Endodermal cell (in vitro differentiated cells): ENCODE measurements around the gene SEMA4G. TPM values are rescaled to one million over a fixed set of nuclear protein-coding genes. Genes with fewer than 3 reads are reported as not detected.

Experiments used
- DNase-seq: peaks from one replicate; pipeline ENCODE4 v3.0.0-alpha.2; 2017
- H3K27ac ChIP-seq: 2 replicates; pipeline ENCODE4 v1.5.1; 2013; ENCODE audit warnings: mild to moderate bottlenecking, low read depth, low read length, moderate library complexity
- H3K27me3 ChIP-seq: 2 replicates; pipeline ENCODE4 v1.6.1; 2013; ENCODE audit warnings: mild to moderate bottlenecking, low read length, moderate library complexity; ENCODE audit not compliant: insufficient read depth, control insufficient read depth, poor library complexity, severe bottlenecking
- H3K36me3 ChIP-seq: 2 replicates; pipeline ENCODE4 v1.7.0; 2013; ENCODE audit warnings: mild to moderate bottlenecking, low read length, moderate library complexity; ENCODE audit not compliant: control insufficient read depth, insufficient read depth
- H3K4me1 ChIP-seq: one replicate; pipeline ENCODE4 v1.7.0; 2013; ENCODE audit warnings: low read length; ENCODE audit not compliant: control insufficient read depth, insufficient read depth
- H3K4me3 ChIP-seq: 2 replicates; pipeline ENCODE4 v1.5.1; 2013; ENCODE audit warnings: mild to moderate bottlenecking, low read length, moderate library complexity
- H3K9ac ChIP-seq: 2 replicates; pipeline ENCODE4 v1.6.1; 2013; ENCODE audit warnings: mild to moderate bottlenecking, low read length, moderate library complexity; ENCODE audit not compliant: poor library complexity, severe bottlenecking; ENCODE audit errors: extremely low read depth
- H3K9me3 ChIP-seq: 2 replicates; pipeline ENCODE4 v1.6.1; 2013; ENCODE audit warnings: mild to moderate bottlenecking, low read length, moderate library complexity; ENCODE audit not compliant: control insufficient read depth
- H3K27ac Mint-ChIP-seq: 2 replicates; pipeline ENCODE4 v1.8.0; 2020; ENCODE audit warnings: mixed read lengths
- H3K27me3 Mint-ChIP-seq: 2 replicates; pipeline ENCODE4 v1.8.0; 2021; ENCODE audit warnings: mild to moderate bottlenecking, mixed read lengths; ENCODE audit not compliant: insufficient read depth
- H3K36me3 Mint-ChIP-seq: 2 replicates; pipeline ENCODE4 v1.8.0; 2020; ENCODE audit warnings: low read depth, mixed read lengths
- H3K4me1 Mint-ChIP-seq: 2 replicates; pipeline ENCODE4 v1.8.0; 2020; ENCODE audit warnings: mixed read lengths
- H3K4me3 Mint-ChIP-seq: 2 replicates; pipeline ENCODE4 v1.8.0; 2020; ENCODE audit warnings: mild to moderate bottlenecking, moderate library complexity, mixed read lengths
- H3K9me3 Mint-ChIP-seq: 2 replicates; pipeline ENCODE4 v1.8.0; 2020; ENCODE audit warnings: mild to moderate bottlenecking, mixed read lengths
- WGBS, 2 experiments: methylation state at CpG; one replicate each; pipeline versions ENCODE4 v1.1.5 to v1.1.7; 2013; ENCODE audit warnings: missing lambda C conversion rate in 2 of 2, mixed read lengths in 1 of 2; ENCODE audit not compliant: insufficient coverage in 1 of 2, insufficient read length in 1 of 2; 5-methylcytosine and 5-hydroxymethylcytosine counted together
- total RNA-seq, 2 donors: library from RNA; stranded (reverse); fragmentation: NEBNext Ultra II Directional in 1 of 2; extraction: Animal tissue kit (Norgen Biotek cat#: 25700) in 1 of 2; gene quantifications; 2 replicates in 1 of 2; 3 replicates in 1 of 2; pipeline ENCODE4 v1.2.1, GENCODE V29; 2021
- TF ChIP-seq, protein P1 (sequence below): fragments of 200-600 bp; sonication (generic); conservative IDR thresholded peaks from 2 replicates; pipeline ENCODE4 v1.5.0; 2021; ENCODE audit warnings: antibody characterized with exemption, mild to moderate bottlenecking

Gene SEMA4G
- total RNA-seq, 2 donors from 2014 or later, result 20.1 to 36.6 TPM

DNA sequence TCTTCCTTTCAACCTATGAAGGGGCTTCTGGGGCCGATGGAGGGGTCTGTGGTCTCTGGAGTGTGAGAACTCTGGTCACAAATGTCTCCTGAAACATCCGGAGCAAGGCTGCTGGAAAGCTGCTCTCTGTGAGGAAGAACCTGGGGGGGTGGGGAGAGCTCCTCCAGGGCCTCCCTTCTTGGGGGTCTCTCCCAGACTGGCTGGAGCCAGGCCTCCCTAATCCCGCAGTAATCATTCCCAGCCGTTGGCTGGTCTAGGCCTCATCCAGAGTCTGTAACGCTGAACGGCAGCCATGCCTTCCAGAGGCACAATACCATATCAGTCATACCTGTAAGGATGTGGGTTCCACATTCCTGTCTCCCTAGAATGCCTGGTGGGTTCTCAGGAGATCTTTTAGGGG is 25.9 kb downstream of the SEMA4G start:
- H3K4me3 ChIP-seq, result no peak overlapping the region
- WGBS, 2 experiments, result 97 to 100% methylated on average over 1 to 6 of the region's 6 CpGs
- no peaks in the 10 kb centered on the region for H3K9me3 ChIP-seq
- Mint-ChIP-seq H3K4me1 (peaks cover 32% of the 10 kb centered on the region), H3K27me3 (no peaks in the 10 kb centered on the region), H3K9me3 (no peaks in the 10 kb centered on the region), H3K27ac (peak overlapping the region; percentile 79), H3K36me3 (peaks cover 25% of the 10 kb centered on the region), H3K4me3 (no peak overlapping the region)
- H3K36me3 ChIP-seq, result peaks cover 29% of the 10 kb centered on the region
- TF ChIP-seq, protein P1, sequence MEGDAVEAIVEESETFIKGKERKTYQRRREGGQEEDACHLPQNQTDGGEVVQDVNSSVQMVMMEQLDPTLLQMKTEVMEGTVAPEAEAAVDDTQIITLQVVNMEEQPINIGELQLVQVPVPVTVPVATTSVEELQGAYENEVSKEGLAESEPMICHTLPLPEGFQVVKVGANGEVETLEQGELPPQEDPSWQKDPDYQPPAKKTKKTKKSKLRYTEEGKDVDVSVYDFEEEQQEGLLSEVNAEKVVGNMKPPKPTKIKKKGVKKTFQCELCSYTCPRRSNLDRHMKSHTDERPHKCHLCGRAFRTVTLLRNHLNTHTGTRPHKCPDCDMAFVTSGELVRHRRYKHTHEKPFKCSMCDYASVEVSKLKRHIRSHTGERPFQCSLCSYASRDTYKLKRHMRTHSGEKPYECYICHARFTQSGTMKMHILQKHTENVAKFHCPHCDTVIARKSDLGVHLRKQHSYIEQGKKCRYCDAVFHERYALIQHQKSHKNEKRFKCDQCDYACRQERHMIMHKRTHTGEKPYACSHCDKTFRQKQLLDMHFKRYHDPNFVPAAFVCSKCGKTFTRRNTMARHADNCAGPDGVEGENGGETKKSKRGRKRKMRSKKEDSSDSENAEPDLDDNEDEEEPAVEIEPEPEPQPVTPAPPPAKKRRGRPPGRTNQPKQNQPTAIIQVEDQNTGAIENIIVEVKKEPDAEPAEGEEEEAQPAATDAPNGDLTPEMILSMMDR, result no peak
- no peaks in the 10 kb centered on the region for H3K27me3 ChIP-seq
- H3K4me1 ChIP-seq, result peaks cover 3% of the 10 kb centered on the region
- DNase-seq, result no peak
- H3K9ac ChIP-seq, result no peak overlapping the region
- no peak overlapping the region for H3K27ac ChIP-seq

DNA sequence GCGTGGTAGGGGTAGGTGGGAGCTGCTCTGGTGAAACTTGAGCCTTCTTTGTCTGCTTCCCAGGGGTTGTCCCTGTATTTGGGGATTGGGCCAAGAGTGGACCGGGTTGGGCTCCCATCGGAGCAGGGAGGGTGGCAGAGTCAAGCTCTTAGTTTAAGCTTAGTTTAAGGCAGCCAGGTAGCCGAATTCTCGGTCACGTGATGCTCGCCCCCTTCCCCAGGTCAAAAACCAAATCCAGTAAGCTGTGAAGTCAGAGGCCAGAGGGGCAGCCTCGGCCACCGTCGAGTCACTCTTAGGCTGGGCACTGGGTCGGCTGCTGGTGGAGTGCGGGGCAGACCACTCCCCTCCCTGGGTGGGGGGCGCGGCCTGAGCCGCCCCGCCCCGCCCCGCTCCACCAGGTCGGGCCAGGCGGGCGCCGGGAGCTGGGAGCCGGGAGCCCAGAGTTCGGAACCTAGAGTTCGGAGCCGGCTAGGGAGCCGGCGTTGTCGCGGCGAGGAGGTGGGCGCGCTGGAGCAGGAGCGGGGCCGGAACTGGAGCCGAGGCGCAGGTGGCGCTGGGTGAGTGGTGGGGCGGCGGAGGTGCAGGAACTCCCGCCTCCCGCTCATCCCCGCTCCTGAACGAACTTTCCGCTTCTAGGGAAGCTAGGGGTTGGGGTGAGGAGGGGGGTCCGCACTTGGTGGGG is 27.5 kb downstream of the SEMA4G start:
- Mint-ChIP-seq H3K4me3 (peak overlapping the region; percentile 67), H3K27me3 (no peaks in the 10 kb centered on the region), H3K9me3 (no peaks in the 10 kb centered on the region), H3K36me3 (peaks cover 11% of the 10 kb centered on the region), H3K27ac (peak overlapping the region; percentile 96), H3K4me1 (peaks cover 39% of the 10 kb centered on the region)
- H3K9me3 ChIP-seq, result no peaks in the 10 kb centered on the region
- no peak overlapping the region for H3K27ac ChIP-seq
- peak overlapping the region; percentile 88 for H3K4me3 ChIP-seq
- WGBS, 2 experiments, result 5 to 20% methylated on average over 6 to 45 of the region's 46 CpGs
- peaks cover 3% of the 10 kb centered on the region for H3K4me1 ChIP-seq
- peaks cover 16% of the 10 kb centered on the region for H3K36me3 ChIP-seq
- TF ChIP-seq, protein P1, result no peak
- H3K27me3 ChIP-seq, result no peaks in the 10 kb centered on the region
- DNase-seq, result peak; percentile 92
- peak overlapping the region; percentile 78 for H3K9ac ChIP-seq

DNA sequence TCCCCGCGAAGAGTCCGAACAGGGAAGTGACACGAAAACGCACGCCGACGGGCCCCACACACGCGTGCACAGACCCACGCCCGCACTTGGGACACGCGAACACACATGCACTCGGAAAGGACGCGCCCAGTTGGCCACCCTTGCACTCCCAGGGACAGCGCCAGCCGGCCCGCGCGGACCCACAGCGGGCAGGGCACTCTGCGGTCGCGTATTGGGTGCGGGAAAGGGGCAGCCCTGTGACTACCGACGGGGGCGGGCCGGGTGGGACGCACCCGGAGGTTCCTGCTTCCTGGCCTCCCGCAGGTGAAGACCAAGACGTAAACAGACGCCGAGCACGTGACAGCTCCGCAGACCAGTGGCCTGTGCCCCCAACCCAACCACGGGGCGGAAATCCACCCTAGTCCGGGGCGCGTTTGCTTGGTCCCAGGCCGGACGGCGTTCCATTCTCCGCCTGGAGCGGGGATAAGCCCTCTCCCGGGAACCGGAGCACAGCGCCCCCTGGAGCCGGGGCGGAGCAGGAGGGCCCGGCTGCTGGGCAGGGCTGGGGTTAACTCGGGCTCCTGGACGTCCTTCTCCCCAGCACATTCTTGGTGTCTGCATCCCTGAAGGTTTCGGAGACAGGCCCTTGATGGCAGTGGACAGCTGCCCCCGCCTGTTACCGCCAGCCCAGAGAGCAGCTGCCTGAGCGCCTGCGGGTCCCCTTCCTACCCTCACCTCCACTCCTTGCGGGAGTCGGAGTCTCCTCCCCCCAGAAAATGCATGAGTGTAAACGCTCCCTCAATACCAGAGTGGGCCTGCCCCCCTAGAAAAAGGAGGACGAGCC is 28.3 kb downstream of the SEMA4G start:
- peak; percentile 97 for DNase-seq
- peak overlapping the region; percentile 78 for H3K9ac ChIP-seq

More for the DNA sequence above, 28.3 kb downstream of the SEMA4G start:
- peaks cover 39% of the 10 kb centered on the region for H3K4me1 Mint-ChIP-seq
- peak overlapping the region; percentile 67 for H3K4me3 Mint-ChIP-seq
- Histone ChIP-seq H3K36me3 (peaks cover 21% of the 10 kb centered on the region), H3K27ac (peak overlapping the region; percentile 97), H3K9me3 (no peaks in the 10 kb centered on the region), H3K4me1 (peaks cover 3% of the 10 kb centered on the region), H3K4me3 (peak overlapping the region; percentile 88), H3K27me3 (no peaks in the 10 kb centered on the region)
- WGBS, 2 experiments, result 0 to 1% methylated on average over 9 to 66 of the region's 66 CpGs
- TF ChIP-seq, protein P1, result peak; percentile 94
- no peaks in the 10 kb centered on the region for H3K27me3 Mint-ChIP-seq
- no peaks in the 10 kb centered on the region for H3K9me3 Mint-ChIP-seq
- H3K27ac Mint-ChIP-seq, result peak overlapping the region; percentile 95
- peaks cover 11% of the 10 kb centered on the region for H3K36me3 Mint-ChIP-seq
